Measurements from ENCODE around the gene GAB4.

DNA sequence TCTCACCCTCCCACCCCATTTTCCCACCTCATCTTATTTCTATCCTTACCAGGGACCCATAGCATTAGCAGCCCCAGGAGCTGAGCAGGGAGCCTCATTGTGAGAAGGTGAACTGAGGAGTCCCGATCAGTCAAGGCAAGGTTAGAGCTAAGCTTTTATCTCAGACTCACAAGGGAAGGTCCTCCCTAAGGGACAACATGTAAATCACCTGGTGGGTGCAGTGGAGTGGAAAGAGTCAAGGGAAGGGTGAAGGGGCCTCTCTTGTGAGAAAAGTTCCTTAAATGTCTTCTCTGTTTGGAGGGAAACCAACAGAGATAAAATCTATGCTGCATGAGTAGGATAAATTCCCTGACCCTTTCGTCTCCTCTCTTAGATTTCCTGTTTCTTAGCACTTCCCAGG lies 85.9 kb downstream of the GAB4 start:
- TF ChIP-seq, protein P1, sequence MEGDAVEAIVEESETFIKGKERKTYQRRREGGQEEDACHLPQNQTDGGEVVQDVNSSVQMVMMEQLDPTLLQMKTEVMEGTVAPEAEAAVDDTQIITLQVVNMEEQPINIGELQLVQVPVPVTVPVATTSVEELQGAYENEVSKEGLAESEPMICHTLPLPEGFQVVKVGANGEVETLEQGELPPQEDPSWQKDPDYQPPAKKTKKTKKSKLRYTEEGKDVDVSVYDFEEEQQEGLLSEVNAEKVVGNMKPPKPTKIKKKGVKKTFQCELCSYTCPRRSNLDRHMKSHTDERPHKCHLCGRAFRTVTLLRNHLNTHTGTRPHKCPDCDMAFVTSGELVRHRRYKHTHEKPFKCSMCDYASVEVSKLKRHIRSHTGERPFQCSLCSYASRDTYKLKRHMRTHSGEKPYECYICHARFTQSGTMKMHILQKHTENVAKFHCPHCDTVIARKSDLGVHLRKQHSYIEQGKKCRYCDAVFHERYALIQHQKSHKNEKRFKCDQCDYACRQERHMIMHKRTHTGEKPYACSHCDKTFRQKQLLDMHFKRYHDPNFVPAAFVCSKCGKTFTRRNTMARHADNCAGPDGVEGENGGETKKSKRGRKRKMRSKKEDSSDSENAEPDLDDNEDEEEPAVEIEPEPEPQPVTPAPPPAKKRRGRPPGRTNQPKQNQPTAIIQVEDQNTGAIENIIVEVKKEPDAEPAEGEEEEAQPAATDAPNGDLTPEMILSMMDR (IDR thresholded peaks at IDR 0.05; ENCODE audit: control extremely low read depth in 1 of 3, insufficient read depth in 1 of 3, low read depth in 1 of 3, low read length in 3 of 3): no peak
- TF ChIP-seq EP300 (IDR thresholded peaks at IDR 0.05; ENCODE audit: borderline replicate concordance in 1 of 2, low read depth in 2 of 2, low read length in 2 of 2) (no peak), JUND (IDR thresholded peaks at IDR 0.05; ENCODE audit: low read length) (no peak), BCL11A (IDR thresholded peaks at IDR 0.05; ENCODE audit: low read depth in 2 of 2, low read length in 2 of 2) (no peak), RBBP5 (IDR thresholded peaks at IDR 0.05; ENCODE audit: borderline replicate concordance, low read depth, low read length) (no peak), KDM5A (IDR thresholded peaks at IDR 0.05; ENCODE audit: low read length) (no peak), EZH2 (IDR thresholded peaks at IDR 0.05; ENCODE audit: low read depth, low read length, severe bottlenecking) (no peak), MAFK (IDR thresholded peaks at IDR 0.05; ENCODE audit: low read depth, low read length) (no peak), HDAC2 (IDR thresholded peaks at IDR 0.05; ENCODE audit: borderline replicate concordance in 1 of 2, low read depth in 2 of 2, low read length in 2 of 2) (no peak), SP1 (IDR thresholded peaks at IDR 0.05; ENCODE audit: low read depth, low read length) (no peak), RAD21 (IDR thresholded peaks at IDR 0.05 in 1 of 2, conservative IDR thresholded peaks at IDR 0.05 in 1 of 2; ENCODE audit: low read depth in 2 of 2, low read length in 2 of 2) (no peak)

Data from H1 (cell line).